T-cell (primary cell): ENCODE measurements around the gene OSR1. TPM values are rescaled to one million over a fixed set of nuclear protein-coding genes. Genes with fewer than 3 reads are reported as not detected.
"Not testable (repeated sequence)": the region's sequence is repeated elsewhere in the genome, so short reads cannot be mapped to it uniquely, and the experiment has no call there.

ENCODE experiments used
- ATAC-seq, 4 experiments: fragments of 200-7000 bp in 3 of 4; fragments of 150-1000 bp in 1 of 4; cut with Tn5 transposase; replicated peaks in 1 of 4; 1 replicate in 3 of 4; 2 replicates in 1 of 4; pipeline ENCODE4 v1.10.0; 2021; ENCODE audit warnings: moderate library complexity in 3 of 4, mild to moderate bottlenecking in 2 of 4, moderate number of reproducible peaks in 1 of 4
- CTCF ChIA-PET, 2 donors: fragments of 300-600 bp; sonication (Branson Sonifier 250); formaldehyde crosslinking; loops; one replicate each; lab custom pipeline; 2022; ENCODE audit warnings: antibody characterized with exemption in 2 of 2; lab: Charles Lee
- POLR2A ChIA-PET, 2 donors: fragments of 300-600 bp; sonication (Branson Sonifier 250); formaldehyde crosslinking; loops; one replicate each; lab custom pipeline; 2022; ENCODE audit warnings: antibody characterized with exemption in 2 of 2; lab: Charles Lee
- DNase-seq, 35 experiments: peaks; one replicate each; pipeline versions ENCODE4 v3.0.0 to v3.0.0-alpha.2; 2013 to 2023
- H3K27ac ChIP-seq: one replicate; pipeline ENCODE4 v1.5.1; 2013; ENCODE audit warnings: low read length
- H3K27me3 ChIP-seq, 2 experiments: replicated peaks in 1 of 2; 1 replicate in 1 of 2; 2 replicates in 1 of 2; pipeline versions ENCODE4 v1.6.1 to v1.7.0; 2013; ENCODE audit warnings: low read length in 1 of 2, mixed read lengths in 1 of 2; ENCODE audit not compliant: control insufficient read depth in 2 of 2, insufficient read depth in 2 of 2; ENCODE audit errors: extremely low read depth in 1 of 2
- H3K36me3 ChIP-seq, 2 donors: 1 replicate in 1 of 2; 2 replicates in 1 of 2; pipeline versions ENCODE4 v1.6.1 to v1.7.0; 2013; ENCODE audit warnings: low read length in 1 of 2; ENCODE audit not compliant: control insufficient read depth in 2 of 2, insufficient read depth in 1 of 2; ENCODE audit errors: extremely low read depth in 1 of 2
- H3K4me1 ChIP-seq, 2 experiments: 1 replicate in 1 of 2; 2 replicates in 1 of 2; pipeline versions ENCODE4 v1.6.1 to v1.7.0; 2013; ENCODE audit warnings: low read length in 2 of 2, mixed read lengths in 1 of 2; ENCODE audit not compliant: insufficient read depth in 2 of 2, control insufficient read depth in 1 of 2; ENCODE audit errors: extremely low read depth in 1 of 2
- H3K4me3 ChIP-seq, 2 donors: 1 replicate in 1 of 2; 2 replicates in 1 of 2; pipeline versions ENCODE4 v1.5.1 to v1.7.0; 2013; ENCODE audit warnings: mild to moderate bottlenecking in 2 of 2, low read length in 1 of 2, moderate library complexity in 1 of 2; ENCODE audit not compliant: control insufficient read depth in 1 of 2; ENCODE audit errors: extremely low read depth in 1 of 2
- H3K9me3 ChIP-seq: 2 replicates; pipeline ENCODE4 v1.7.0; 2013
- H3K27ac Mint-ChIP-seq, 2 donors: one replicate each; pipeline ENCODE4 v1.8.0; 2020 to 2021; ENCODE audit warnings: mild to moderate bottlenecking in 2 of 2, mixed read lengths in 2 of 2
- H3K27me3 Mint-ChIP-seq, 2 donors: one replicate each; pipeline ENCODE4 v1.8.0; 2021 to 2022; ENCODE audit warnings: mixed read lengths in 2 of 2
- H3K36me3 Mint-ChIP-seq: one replicate; pipeline ENCODE4 v1.8.0; 2021; ENCODE audit warnings: mixed read lengths
- H3K4me1 Mint-ChIP-seq, 3 donors: one replicate each; pipeline ENCODE4 v1.8.0; 2020 to 2022; ENCODE audit warnings: mixed read lengths in 3 of 3, mild to moderate bottlenecking in 1 of 3
- H3K4me3 Mint-ChIP-seq, 3 donors: one replicate each; pipeline ENCODE4 v1.8.0; 2020 to 2022; ENCODE audit warnings: mild to moderate bottlenecking in 3 of 3, mixed read lengths in 3 of 3, moderate library complexity in 3 of 3
- H3K9me3 Mint-ChIP-seq, 3 donors: one replicate each; pipeline ENCODE4 v1.8.0; 2020 to 2022; ENCODE audit warnings: mixed read lengths in 3 of 3
- WGBS: methylation state at CpG from one replicate; pipeline ENCODE4 v1.1.5; 2013; ENCODE audit warnings: missing lambda C conversion rate; ENCODE audit not compliant: insufficient coverage; 5-methylcytosine and 5-hydroxymethylcytosine counted together
- total RNA-seq, 35 experiments: library from RNA in 6 of 35; stranded (reverse) in 6 of 35; fragments of 120-200 nt in 1 of 35; gene quantifications; one replicate each; pipeline versions ENCODE4 v1.2.1 to v1.2.4 and lab custom pipeline; 2013 to 2026

The OSR1 gene
- total RNA-seq, 5 donors from 2014 or later (not counting 1 experiment from before 2014, with no cell fraction given): not detected

DNA sequence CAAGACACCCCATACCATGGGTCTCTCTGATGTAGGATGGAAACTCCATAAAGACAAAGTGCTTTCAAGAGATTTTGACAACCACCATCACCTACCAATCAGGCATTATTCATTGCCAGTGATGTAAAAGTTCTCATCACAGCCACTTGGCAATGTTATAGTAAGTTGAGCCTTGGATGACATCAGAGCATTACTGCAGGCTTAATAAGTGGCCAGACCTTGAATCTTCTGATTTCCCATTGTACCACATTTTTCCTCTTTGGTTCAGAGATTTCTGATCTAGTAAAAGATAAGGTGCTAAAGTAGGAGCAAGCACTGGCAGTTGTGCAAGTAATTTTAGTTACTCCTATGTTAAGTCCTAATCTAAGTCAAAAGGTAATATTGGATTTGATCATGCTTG lies 36.5 kb downstream of the OSR1 start:
- H3K9me3 Mint-ChIP-seq: no peaks in the 10 kb centered on the region
- CTCF ChIA-PET: no interaction called here
- H3K9me3 ChIP-seq: no peaks in the 10 kb centered on the region
- H3K27ac Mint-ChIP-seq: no peak overlapping the region
- peaks cover 12% of the 10 kb centered on the region for H3K36me3 Mint-ChIP-seq
- POLR2A ChIA-PET: no interaction called here
- no peak for ATAC-seq
- H3K27ac ChIP-seq: no peak overlapping the region
- no peak for DNase-seq
- H3K27me3 ChIP-seq: peaks cover 0 to 3% of the 10 kb centered on the region in 2 experiments
- H3K4me1 Mint-ChIP-seq: no peaks in the 10 kb centered on the region
- no peaks in the 10 kb centered on the region for H3K36me3 ChIP-seq
- no peak overlapping the region for H3K4me3 Mint-ChIP-seq
- H3K4me3 ChIP-seq: no peak overlapping the region
- H3K27me3 Mint-ChIP-seq: peaks cover 0 to 5% of the 10 kb centered on the region in 2 donors
- H3K4me1 ChIP-seq: no peaks in the 10 kb centered on the region

DNA sequence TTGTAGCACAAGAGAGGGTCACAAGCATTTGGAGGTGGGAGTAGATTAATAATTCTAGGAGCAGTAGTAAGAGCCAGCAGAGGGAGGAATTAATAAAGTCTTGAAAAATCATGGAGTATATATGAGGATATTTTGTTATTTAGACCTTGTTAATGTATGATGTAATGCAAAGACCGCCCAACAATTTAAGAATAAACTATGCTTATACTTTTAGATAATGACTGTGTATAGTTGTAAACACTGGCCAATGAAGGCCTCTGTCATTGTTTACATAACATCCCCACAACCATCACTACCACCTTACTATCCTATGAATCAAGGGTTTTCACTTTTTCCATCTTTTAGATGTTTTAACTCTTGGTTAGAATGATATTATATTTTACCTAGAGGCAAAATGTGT lies 37.6 kb downstream of the OSR1 start:
- Mint-ChIP-seq H3K9me3 (no peaks in the 10 kb centered on the region), H3K36me3 (peaks cover 12% of the 10 kb centered on the region), H3K27me3 (peaks cover 0 to 5% of the 10 kb centered on the region in 2 donors), H3K4me1 (no peaks in the 10 kb centered on the region), H3K4me3 (no peak overlapping the region), H3K27ac (no peak overlapping the region)
- Histone ChIP-seq H3K4me3 (no peak overlapping the region), H3K27me3 (peaks cover 0 to 3% of the 10 kb centered on the region in 2 experiments), H3K4me1 (no peaks in the 10 kb centered on the region), H3K36me3 (no peaks in the 10 kb centered on the region), H3K9me3 (no peaks in the 10 kb centered on the region), H3K27ac (no peak overlapping the region)
- ATAC-seq (no peak), DNase-seq (no peak)
- CTCF ChIA-PET: no interaction called here
- POLR2A ChIA-PET: no interaction called here
- no CpG with 5 or more reads among the region's 1 CpG for WGBS

DNA sequence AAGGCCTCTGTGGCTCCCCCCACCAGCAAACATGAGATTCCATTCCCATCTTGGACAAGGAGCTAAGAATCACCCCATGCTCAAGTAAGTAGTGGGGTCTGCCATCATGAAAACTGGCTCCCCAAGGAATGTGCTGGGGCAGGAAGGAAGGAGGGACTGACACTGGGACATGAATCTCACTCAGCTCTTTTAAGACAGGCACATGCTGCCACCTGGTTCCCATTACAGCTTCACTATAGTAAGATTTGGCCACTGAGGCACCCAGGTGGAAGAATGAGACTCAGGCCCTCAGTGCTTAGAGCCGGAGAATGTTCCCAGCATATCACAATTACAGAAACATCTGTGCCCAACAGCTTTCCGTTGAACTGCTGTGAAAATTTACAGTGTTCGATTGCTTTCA lies 38.7 kb downstream of the OSR1 start:
- peaks cover 0 to 5% of the 10 kb centered on the region in 2 donors for H3K27me3 Mint-ChIP-seq
- 56% methylated on average over 1 of the region's 3 CpGs for WGBS
- no peaks in the 10 kb centered on the region for H3K9me3 ChIP-seq
- ChIA-PET CTCF (no interaction called here), POLR2A (no interaction called here)
- H3K4me3 ChIP-seq: no peak overlapping the region
- ATAC-seq (no peak), DNase-seq (no peak)
- H3K27ac Mint-ChIP-seq: no peak overlapping the region
- H3K4me3 Mint-ChIP-seq: no peak overlapping the region
- H3K9me3 Mint-ChIP-seq: no peaks in the 10 kb centered on the region
- no peak overlapping the region for H3K27ac ChIP-seq
- no peaks in the 10 kb centered on the region for H3K4me1 Mint-ChIP-seq
- H3K36me3 Mint-ChIP-seq: peaks cover 12% of the 10 kb centered on the region
- H3K4me1 ChIP-seq: no peaks in the 10 kb centered on the region
- no peaks in the 10 kb centered on the region for H3K36me3 ChIP-seq
- H3K27me3 ChIP-seq: peaks cover 0 to 3% of the 10 kb centered on the region in 2 experiments

DNA sequence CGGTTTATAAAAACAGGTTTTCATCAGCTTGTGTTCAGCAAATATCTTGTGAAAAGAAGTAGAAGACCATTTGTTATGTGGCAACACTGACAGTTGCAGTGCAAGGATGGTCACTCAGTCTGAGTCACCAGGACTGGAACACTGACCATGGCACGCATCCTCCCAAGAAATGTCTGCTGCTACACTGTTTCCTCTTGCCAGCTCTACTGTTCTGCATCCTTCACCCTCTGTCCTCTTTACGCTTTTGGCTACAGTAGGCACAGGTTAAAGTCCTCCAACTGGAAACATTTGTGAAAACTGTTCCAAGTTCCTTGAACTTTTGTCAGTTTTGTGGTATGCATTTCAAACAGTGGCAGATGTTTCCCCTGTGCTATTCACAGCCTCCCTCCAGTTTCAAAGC lies 39.4 kb downstream of the OSR1 start:
- Mint-ChIP-seq H3K27me3 (peaks cover 0 to 3% of the 10 kb centered on the region in 2 donors), H3K27ac (no peak overlapping the region), H3K4me3 (no peak overlapping the region), H3K4me1 (no peaks in the 10 kb centered on the region), H3K9me3 (no peaks in the 10 kb centered on the region), H3K36me3 (peaks cover 10% of the 10 kb centered on the region)
- ChIA-PET POLR2A (no interaction called here), CTCF (no interaction called here)
- WGBS: 93% methylated on average over 3 of the region's 3 CpGs
- no peaks in the 10 kb centered on the region for H3K9me3 ChIP-seq
- DNase-seq (no peak), ATAC-seq (no peak)
- H3K36me3 ChIP-seq: no peaks in the 10 kb centered on the region
- H3K4me3 ChIP-seq: no peak overlapping the region
- H3K4me1 ChIP-seq: no peaks in the 10 kb centered on the region
- H3K27me3 ChIP-seq: peaks cover 0 to 3% of the 10 kb centered on the region in 2 experiments
- no peak overlapping the region for H3K27ac ChIP-seq

DNA sequence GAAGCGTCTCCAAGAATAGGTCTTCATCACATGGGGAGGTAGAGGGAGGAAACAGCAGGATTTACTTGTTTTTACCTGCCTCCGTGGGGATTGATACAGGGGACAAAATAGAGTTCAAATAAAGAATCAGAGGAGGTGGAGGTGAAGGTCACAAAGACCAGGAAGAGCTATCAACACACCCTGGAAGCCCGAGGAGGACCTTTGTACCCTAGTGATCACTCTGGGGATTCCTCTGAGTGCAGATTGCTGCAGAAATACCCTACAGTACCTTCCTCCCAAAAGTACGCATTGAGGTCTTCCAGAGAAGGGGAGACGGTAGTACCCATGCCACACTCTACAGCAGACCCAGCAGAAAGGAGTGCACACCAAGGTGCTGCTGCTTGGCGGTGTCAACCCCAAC lies 44.9 kb downstream of the OSR1 start:
- Histone ChIP-seq H3K4me1 (no peaks in the 10 kb centered on the region), H3K27me3 (peaks cover 0 to 2% of the 10 kb centered on the region in 2 experiments), H3K4me3 (no peak overlapping the region), H3K36me3 (no peaks in the 10 kb centered on the region), H3K27ac (no peak overlapping the region), H3K9me3 (no peaks in the 10 kb centered on the region)
- POLR2A ChIA-PET: no interaction called here
- H3K27ac Mint-ChIP-seq: no peak overlapping the region
- no peak overlapping the region for H3K4me3 Mint-ChIP-seq
- 94% methylated on average over 3 of the region's 6 CpGs for WGBS
- ATAC-seq: no peak
- peaks cover 0 to 5% (median 0%) of the 10 kb centered on the region in 3 donors for H3K9me3 Mint-ChIP-seq
- H3K36me3 Mint-ChIP-seq: peaks cover 4% of the 10 kb centered on the region
- CTCF ChIA-PET: no interaction called here
- H3K27me3 Mint-ChIP-seq: no peaks in the 10 kb centered on the region
- H3K4me1 Mint-ChIP-seq: no peaks in the 10 kb centered on the region
- DNase-seq: no peak

DNA sequence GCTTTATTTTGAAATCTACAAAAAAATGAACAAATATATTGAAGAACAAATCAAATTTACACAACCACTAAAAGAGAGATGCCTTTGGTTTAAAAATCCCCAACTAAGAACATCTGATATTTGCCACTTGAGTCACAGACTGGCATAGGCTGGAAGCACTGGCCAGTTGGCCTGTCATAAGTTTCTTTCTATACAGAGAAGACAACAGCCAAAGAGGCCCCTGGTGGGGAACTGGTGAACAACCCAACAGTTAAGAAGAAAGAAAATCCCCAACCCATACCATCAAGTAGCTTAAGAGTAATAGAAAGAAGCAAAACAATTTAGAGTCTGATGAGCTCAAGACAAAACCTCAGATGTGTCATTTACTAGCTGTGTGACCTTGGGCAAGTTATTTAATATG lies 45.5 kb downstream of the OSR1 start:
- ATAC-seq: no peak
- ChIA-PET POLR2A (no interaction called here), CTCF (no interaction called here)
- H3K27me3 ChIP-seq: peaks cover 0 to 2% of the 10 kb centered on the region in 2 experiments
- H3K36me3 ChIP-seq: no peaks in the 10 kb centered on the region
- H3K27me3 Mint-ChIP-seq: no peaks in the 10 kb centered on the region
- H3K9me3 ChIP-seq: no peaks in the 10 kb centered on the region
- no peak for DNase-seq
- peaks cover 4% of the 10 kb centered on the region for H3K36me3 Mint-ChIP-seq
- H3K4me3 ChIP-seq: no peak overlapping the region
- H3K9me3 Mint-ChIP-seq: peaks cover 0 to 7% (median 0%) of the 10 kb centered on the region in 3 donors
- no peak overlapping the region for H3K27ac Mint-ChIP-seq
- H3K27ac ChIP-seq: no peak overlapping the region
- no peaks in the 10 kb centered on the region for H3K4me1 Mint-ChIP-seq
- no peak overlapping the region for H3K4me3 Mint-ChIP-seq
- H3K4me1 ChIP-seq: no peaks in the 10 kb centered on the region

DNA sequence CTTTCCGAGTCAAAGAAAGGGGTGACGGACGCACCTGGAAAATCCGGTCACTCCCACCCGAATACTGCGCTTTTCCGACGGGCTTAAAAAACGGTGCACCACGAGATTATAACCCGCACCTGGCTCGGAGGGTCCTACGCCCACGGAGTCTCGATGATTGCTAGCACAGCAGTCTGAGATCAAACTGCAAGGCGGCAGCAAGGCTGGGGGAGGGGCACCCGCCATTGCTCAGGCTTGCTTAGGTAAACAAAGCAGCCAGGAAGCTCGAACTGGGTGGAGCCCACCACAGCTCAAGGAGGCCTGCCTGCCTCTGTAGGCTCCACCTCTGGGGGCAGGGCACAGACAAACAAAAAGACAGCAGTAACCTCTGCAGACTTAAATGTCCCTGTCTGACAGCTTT lies 52.4 kb downstream of the OSR1 start:
- H3K4me3 ChIP-seq, POLR2A ChIA-PET, H3K27ac Mint-ChIP-seq, H3K27me3 ChIP-seq, DNase-seq, H3K36me3 ChIP-seq, H3K9me3 Mint-ChIP-seq, H3K4me3 Mint-ChIP-seq, H3K9me3 ChIP-seq, CTCF ChIA-PET, H3K4me1 ChIP-seq, H3K27ac ChIP-seq, ATAC-seq, H3K27me3 Mint-ChIP-seq, H3K4me1 Mint-ChIP-seq, H3K36me3 Mint-ChIP-seq: not testable (repeated sequence)
- 98% methylated on average over 6 of the region's 18 CpGs for WGBS
